Measurements from ENCODE around the gene GAMT. TPM values are rescaled to one million over a fixed set of nuclear protein-coding genes. Genes with fewer than 3 reads are reported as not detected.
"Not testable (repeated sequence)": the region's sequence is repeated elsewhere in the genome, so short reads cannot be mapped to it uniquely, and the experiment has no call there.

Gene GAMT
- total RNA-seq, 1 donor from 2014 or later: 25.5 TPM

- no peak for DNase-seq (ENCODE audit: low read depth, low spot score)
These were observed 32.7 kb upstream of the GAMT start for GRCh38 chr19:1434040-1434366.

- DNase-seq (ENCODE audit: low read depth, low spot score): no peak
These were observed 32.0 kb upstream of the GAMT start for GRCh38 chr19:1433119-1434039.

GRCh38 chr19:1432507-1432887 is 31.2 kb upstream of the GAMT start:
- no peak for DNase-seq (ENCODE audit: low read depth, low spot score)

DNA sequence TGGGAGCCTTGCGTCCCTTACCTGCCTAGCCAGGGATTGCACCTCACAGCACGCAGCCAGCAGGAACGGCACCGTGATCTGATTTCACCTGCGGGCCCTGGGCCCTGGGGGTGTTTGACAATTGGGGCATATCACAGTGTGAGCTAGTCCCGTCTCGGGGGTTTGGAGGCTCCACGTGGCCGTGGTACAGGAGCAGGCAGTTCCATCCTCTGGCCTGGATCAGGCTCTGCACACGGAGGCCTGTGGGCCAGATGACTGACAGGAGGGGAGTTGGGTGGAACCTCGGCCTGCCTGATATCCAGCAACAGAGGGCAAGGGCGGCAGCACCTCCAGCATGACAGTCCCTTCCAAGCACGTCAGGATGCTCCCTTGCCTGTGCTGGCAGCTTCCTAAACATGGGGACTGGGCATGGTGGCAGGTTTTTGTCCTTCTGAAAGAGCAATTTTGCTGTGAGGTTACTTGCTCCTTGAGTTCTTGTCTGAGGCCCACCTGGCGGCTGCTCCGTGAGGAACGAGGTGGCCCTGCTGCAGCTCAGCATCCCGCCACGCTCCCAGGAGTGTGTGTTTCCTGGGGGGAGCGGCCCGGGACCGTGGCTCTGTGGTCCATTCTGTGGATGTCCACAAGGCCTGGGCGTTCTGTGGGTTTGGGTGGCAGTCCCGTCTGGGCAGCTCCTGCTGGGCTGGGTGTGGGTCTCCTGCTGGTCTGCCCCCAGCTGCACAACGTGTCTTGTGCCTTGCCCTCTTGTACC is 30.6 kb upstream of the GAMT start:
- no peak for DNase-seq (ENCODE audit: low read depth, low spot score)

- DNase-seq (ENCODE audit: low read depth, low spot score): no peak
These were observed 28.9 kb upstream of the GAMT start for GRCh38 chr19:1430246-1430645.

DNA sequence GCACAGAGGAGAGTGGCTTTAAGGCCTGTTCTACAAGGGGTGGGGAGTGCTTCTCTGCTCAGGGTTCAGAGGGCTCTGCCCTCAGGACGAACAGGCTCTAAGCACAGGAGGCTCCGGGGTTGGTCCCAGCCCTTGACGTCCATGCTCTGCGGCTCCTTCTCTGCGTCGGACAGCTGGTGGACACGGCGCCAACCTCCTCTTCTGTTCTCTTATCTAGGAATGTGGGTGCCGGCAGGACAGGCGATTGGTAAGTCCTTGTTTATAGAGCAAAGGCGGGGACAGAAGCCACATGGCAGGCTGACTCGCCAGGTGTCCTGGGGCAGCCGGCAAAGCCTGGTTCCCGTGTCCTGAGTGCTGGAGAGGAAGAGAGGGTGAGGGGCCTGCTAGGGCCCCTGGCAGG is 28.4 kb upstream of the GAMT start:
- DNase-seq (ENCODE audit: low read depth, low spot score): no peak

- no peak for DNase-seq (ENCODE audit: low read depth, low spot score)
These were observed 27.5 kb upstream of the GAMT start for GRCh38 chr19:1428738-1429391.

DNA sequence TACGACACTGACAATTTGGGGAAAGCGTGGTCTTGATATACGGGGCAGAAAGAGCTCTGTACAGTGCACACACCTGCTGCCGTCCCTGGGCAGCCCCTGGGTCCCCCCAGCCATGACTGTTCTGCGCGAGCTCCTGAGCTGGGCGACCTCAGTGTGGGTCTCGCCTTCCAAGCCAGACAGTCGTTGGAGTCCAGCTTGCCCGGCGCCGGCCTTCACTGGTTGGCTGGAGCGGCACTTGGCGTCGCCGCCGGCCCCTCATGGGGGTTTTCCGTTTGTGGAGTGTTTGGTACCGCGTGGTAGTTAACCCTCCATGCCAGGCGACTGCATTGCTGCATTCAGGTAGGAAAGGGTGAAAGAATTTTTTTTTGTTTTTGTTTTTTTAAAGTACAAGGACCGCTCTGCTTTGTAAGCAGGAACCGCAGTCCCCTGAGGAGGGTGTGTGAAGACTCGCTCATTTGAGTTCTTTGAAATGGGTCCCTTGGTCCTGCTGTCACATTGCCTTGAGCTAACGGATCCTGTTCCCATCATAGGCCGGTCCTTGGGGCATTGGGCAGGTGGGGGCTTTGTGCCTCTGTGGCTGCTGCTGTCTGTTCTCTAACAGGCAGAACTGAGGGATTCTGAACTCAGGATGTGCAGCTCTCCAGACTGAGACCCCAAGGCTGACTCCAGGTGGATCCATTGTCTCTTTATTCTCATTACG is 26.0 kb upstream of the GAMT start:
- DNase-seq (ENCODE audit: low read depth, low spot score): no peak

DNA sequence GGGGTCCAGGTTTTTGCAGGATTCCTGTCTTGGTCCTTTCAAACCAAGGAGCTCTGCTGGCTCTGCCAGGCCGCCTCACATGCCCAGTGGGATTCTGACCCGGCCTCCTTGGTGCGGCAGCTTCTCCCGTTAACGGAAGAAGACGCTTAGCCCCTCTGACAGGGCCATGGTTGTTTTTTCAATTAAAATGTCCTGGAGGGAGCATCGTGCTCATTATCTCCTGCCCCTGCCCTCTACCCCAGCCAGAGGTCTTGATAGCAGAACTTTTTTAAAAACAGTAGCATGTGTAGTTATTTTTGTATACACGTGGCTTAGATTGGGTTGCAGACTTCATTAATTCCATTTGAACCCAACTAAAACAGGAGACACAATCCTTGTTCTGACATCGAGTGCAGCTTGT is 25.4 kb upstream of the GAMT start:
- no peak for DNase-seq (ENCODE audit: low read depth, low spot score)

GRCh38 chr19:1425902-1426301 is 24.6 kb upstream of the GAMT start:
- DNase-seq (ENCODE audit: low read depth, low spot score): no peak

DNA sequence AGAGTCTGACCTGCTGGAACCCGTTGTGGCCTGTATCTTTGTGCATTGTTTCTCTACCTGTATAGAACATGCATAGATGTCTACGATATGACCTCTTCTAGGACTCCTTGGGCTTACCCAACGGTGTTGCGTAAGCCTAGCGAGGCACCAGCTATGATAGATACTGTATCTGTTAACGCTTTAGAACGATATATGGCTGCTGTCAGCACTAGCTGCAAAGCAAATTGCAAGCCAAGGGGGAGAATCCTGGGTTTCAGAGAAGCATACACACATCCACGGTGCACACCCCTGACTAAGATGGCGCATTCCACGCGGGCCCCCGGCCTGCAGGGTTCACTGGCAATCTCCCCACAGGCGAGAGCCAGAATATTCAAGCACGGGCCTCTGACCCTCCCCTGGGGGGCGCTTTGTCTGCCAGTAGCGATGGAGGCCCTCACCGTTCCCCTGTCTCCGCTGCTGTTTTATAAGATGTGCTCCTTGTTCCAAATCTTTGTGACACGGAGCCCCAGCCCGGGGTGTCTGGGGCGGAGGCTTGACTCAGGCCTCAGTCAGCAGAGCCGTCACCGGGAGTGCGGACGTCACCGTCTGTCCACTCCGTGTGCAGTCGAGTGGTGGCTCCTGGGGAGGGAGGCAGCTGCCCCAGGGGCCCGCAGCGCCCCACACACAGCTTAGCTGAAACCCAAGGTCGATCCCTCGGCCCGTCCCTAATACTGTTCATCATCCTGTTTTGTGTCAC is 23.9 kb upstream of the GAMT start:
- DNase-seq (ENCODE audit: low read depth, low spot score): no peak

DNA sequence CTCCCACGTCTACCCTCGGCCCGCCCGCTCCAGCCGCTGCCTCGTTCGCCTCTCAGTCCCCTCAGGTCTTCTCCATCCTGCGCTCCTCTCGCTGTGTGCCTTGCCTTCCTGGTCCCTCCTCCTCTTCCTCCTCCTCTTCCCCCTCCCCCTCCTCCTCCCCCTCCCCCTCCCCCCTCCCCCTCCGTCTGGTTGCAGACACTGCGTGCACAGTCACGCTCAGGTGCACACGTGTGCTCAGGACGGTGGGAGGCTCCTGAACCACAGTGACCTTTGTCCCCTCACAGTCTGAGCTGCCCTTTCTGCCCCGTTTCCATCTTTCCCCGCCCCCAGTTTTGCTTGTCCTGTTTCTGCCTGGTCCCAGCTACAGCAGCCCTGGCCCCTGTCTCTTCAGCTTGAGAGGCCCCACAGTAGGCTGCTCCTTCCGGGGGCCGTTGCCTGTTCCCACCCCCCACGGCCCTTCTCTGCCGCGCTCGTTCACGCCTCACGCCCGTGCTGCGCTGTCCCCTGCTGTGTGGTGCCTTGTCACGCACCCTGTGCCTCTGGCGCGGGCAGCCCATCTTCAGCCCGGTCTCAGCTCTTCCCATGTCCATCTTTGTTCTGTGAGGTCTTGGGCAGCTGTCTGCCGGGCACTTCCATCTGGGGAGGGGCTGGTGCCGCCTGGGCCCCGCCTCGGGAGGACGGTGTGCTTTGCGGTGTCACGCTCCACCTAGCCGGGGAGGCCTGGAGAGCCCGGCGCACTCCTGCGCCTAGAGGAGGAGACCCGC is 23.0 kb upstream of the GAMT start:
- DNase-seq (ENCODE audit: low read depth, low spot score): no peak

- DNase-seq (ENCODE audit: low read depth, low spot score): no peak
These were observed 22.3 kb upstream of the GAMT start for GRCh38 chr19:1423436-1424191.

DNA sequence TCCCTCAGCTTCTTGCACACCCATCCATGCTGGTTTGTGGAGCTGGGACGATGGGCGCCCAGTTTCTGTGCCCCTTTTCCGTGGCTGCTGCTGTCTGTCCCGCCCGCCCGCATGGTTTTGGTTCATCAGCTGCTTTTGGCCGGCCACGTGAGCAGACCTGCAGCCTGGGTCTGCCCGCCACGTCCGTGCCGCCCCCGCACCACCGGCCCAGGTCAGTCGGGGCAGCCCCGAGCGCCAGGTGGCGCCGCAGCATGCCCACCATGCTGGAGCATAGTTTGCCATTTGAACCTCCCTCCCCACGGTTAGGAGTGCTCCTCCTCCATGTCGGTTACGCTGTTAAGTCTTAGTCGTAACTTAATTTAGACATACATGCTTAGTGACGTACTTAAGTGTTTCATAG is 21.6 kb upstream of the GAMT start:
- no peak for DNase-seq (ENCODE audit: low read depth, low spot score)

DNA sequence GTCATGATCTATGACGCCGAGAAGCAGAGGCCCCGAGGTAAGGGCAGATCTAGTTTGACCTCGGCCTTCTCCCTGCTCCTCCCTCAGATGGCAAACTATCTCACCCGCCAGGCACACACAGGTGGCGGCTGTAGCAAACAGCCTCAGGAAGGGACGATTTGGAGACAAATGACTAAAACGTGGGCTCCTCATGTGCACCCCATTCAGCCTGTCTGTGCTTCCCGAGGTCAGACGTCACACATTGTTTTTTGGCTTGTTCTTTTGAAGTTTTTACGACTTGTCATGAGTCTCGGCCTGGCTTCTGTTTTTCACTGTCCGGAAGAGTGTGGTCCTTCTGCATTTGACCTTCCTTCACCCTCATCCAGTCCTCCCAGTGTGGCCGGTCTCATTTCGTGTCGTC is 21.0 kb upstream of the GAMT start:
- no peak for DNase-seq (ENCODE audit: low read depth, low spot score)

- DNase-seq (ENCODE audit: low read depth, low spot score): no peak
These were observed 20.6 kb upstream of the GAMT start for GRCh38 chr19:1421958-1422305.

- no peak for DNase-seq (ENCODE audit: low read depth, low spot score)
These were observed 20.0 kb upstream of the GAMT start for GRCh38 chr19:1421218-1421957.

- no peak for DNase-seq (ENCODE audit: low read depth, low spot score)
These were observed 19.2 kb upstream of the GAMT start for GRCh38 chr19:1420590-1420989.

- not testable (repeated sequence) for DNase-seq (ENCODE audit: low read depth, low spot score)
These were observed 18.7 kb upstream of the GAMT start for GRCh38 chr19:1420085-1420484.
